Keratinocyte (primary cell): ENCODE measurements around the gene CBFA2T3. TPM values are rescaled to one million over a fixed set of nuclear protein-coding genes. Genes with fewer than 3 reads are reported as not detected.

Experiments
- DNase-seq: peaks from one replicate; pipeline ENCODE4 v3.0.0-alpha.2; 2011; ENCODE audit warnings: low read depth, missing footprints, low spot score
- FAIRE-seq: peaks from 2 replicates; lab custom pipeline; 2011; peaks lifted over from hg19 to GRCh38; lab: Jason Lieb, UNC
- H2AFZ ChIP-seq: 2 replicates; pipeline ENCODE4 v1.6.0; 2012; ENCODE audit warnings: low read length, control low read depth, inconsistent platforms; ENCODE audit not compliant: control insufficient read depth
- H3K27ac ChIP-seq: 2 replicates; pipeline ENCODE4 v1.5.1; 2011; ENCODE audit warnings: low read length; ENCODE audit not compliant: control insufficient read depth, insufficient read depth
- H3K27me3 ChIP-seq: 3 replicates; pipeline ENCODE4 v1.6.0; 2011; ENCODE audit warnings: low read length; ENCODE audit not compliant: control insufficient read depth, insufficient read depth; ENCODE audit errors: extremely low read depth
- H3K36me3 ChIP-seq, 2 experiments: 2 replicates in 1 of 2; 3 replicates in 1 of 2; pipeline ENCODE4 v1.5.1; 2011; ENCODE audit warnings: low read length in 2 of 2, mild to moderate bottlenecking in 1 of 2; ENCODE audit not compliant: control insufficient read depth in 2 of 2, insufficient read depth in 2 of 2; ENCODE audit errors: extremely low read depth in 1 of 2
- H3K4me1 ChIP-seq: 3 replicates; pipeline ENCODE4 v1.5.1; 2011; ENCODE audit warnings: low read length; ENCODE audit not compliant: control insufficient read depth, insufficient read depth; ENCODE audit errors: extremely low read depth
- H3K4me2 ChIP-seq: 3 replicates; pipeline ENCODE4 v1.6.0; 2011; ENCODE audit warnings: low read depth, low read length; ENCODE audit not compliant: control insufficient read depth, insufficient read depth; ENCODE audit errors: extremely low read depth
- H3K4me3 ChIP-seq, 3 experiments: fragments of 200-600 bp in 1 of 3; sonication (generic) in 1 of 3; 2 replicates in 2 of 3; 3 replicates in 1 of 3; pipeline ENCODE4 v1.5.1; 2011 to 2016; ENCODE audit warnings: low read length in 3 of 3, mild to moderate bottlenecking in 3 of 3, control low read depth in 2 of 3, inconsistent platforms in 1 of 3, low read depth in 1 of 3, mixed read lengths in 1 of 3, mixed run types in 1 of 3, moderate library complexity in 1 of 3; ENCODE audit not compliant: control insufficient read depth in 2 of 3, insufficient read depth in 2 of 3; ENCODE audit errors: extremely low read depth in 1 of 3
- H3K79me2 ChIP-seq: 2 replicates; pipeline ENCODE4 v1.6.0; 2012; ENCODE audit warnings: low read length; ENCODE audit not compliant: control insufficient read depth, insufficient read depth
- H3K9ac ChIP-seq: 3 replicates; pipeline ENCODE4 v1.6.0; 2011; ENCODE audit warnings: low read length; ENCODE audit not compliant: control insufficient read depth, insufficient read depth; ENCODE audit errors: extremely low read depth
- H3K9me1 ChIP-seq: 3 replicates; pipeline ENCODE4 v1.6.0; 2011; ENCODE audit warnings: low read length; ENCODE audit not compliant: control insufficient read depth, insufficient read depth; ENCODE audit errors: extremely low read depth
- H3K9me3 ChIP-seq: 2 replicates; pipeline ENCODE4 v1.5.1; 2012; ENCODE audit warnings: low read depth, low read length; ENCODE audit not compliant: control insufficient read depth
- H4K20me1 ChIP-seq: 3 replicates; pipeline ENCODE4 v1.6.0; 2011; ENCODE audit warnings: low read length; ENCODE audit not compliant: control insufficient read depth, insufficient read depth; ENCODE audit errors: extremely low read depth
- EZH2 ChIP-seq: IDR thresholded peaks from one replicate; pipeline ENCODE4 v1.6.1; 2012; ENCODE audit warnings: inconsistent platforms, mild to moderate bottlenecking, low read length, moderate library complexity
- dilution Hi-C: fragments of 300-500 bp; cut with MboI; formaldehyde crosslinking; loops from one replicate; pipeline ENCODE4 v1.7.0; 2020; ENCODE audit warnings: low sequenced_read_pairs; ENCODE audit not compliant: extremely low pct_ligation_motif_present
- polyA plus RNA-seq, 5 experiments: library from polyadenylated mRNA; depleted of rRNA in 3 of 5; stranded (reverse) in 3 of 5; stranded (forward) in 1 of 5; unstranded in 1 of 5; fragments of >200 nt; gene quantifications; 1 replicate in 1 of 5; 2 replicates in 3 of 5; 3 replicates in 1 of 5; pipeline versions ENCODE4 v1.2.1 to v1.2.3, GENCODE V29; 2011 to 2012; ENCODE audit warnings: missing spikeins in 2 of 5, low read depth in 1 of 5, low replicate concordance in 1 of 5
- TF ChIP-seq, protein P1 (sequence below), 3 experiments: IDR thresholded peaks in 1 of 3; conservative IDR thresholded peaks in 1 of 3; optimal IDR thresholded peaks in 1 of 3; 2 replicates in 2 of 3; 3 replicates in 1 of 3; pipeline versions ENCODE3 to v1.5.1; 2011; ENCODE audit warnings: low read length in 3 of 3, mild to moderate bottlenecking in 3 of 3, moderate library complexity in 2 of 3, control low read depth in 1 of 3, inconsistent platforms in 1 of 3; ENCODE audit not compliant: insufficient read depth in 2 of 3; ENCODE audit errors: extremely low read depth in 1 of 3

The CBFA2T3 gene
- polyA plus RNA-seq, 1 donor (not counting 4 experiments of a cell fraction or from before 2014, with no cell fraction given): 0.08 TPM

GRCh38 chr16:88883946-88884345, 93.1 kb downstream of the CBFA2T3 start:
- Histone ChIP-seq H3K27ac (no peak overlapping the region), H3K9me1 (no peaks in the 10 kb centered on the region), H3K9me3 (no peaks in the 10 kb centered on the region), H3K9ac (no peak overlapping the region), H3K4me1 (peaks cover 30% of the 10 kb centered on the region), H3K79me2 (no peaks in the 10 kb centered on the region), H3K27me3 (peaks cover 42% of the 10 kb centered on the region), H3K4me3 (no peak overlapping the region), H3K4me2 (no peak overlapping the region), H4K20me1 (no peaks in the 10 kb centered on the region), H3K36me3 (no peaks in the 10 kb centered on the region), H2AFZ (no peak overlapping the region)
- FAIRE-seq (no peak), DNase-seq (no peak)
- dilution Hi-C loops: no loop called here
- TF ChIP-seq EZH2: no peak
- TF ChIP-seq, protein P1, sequence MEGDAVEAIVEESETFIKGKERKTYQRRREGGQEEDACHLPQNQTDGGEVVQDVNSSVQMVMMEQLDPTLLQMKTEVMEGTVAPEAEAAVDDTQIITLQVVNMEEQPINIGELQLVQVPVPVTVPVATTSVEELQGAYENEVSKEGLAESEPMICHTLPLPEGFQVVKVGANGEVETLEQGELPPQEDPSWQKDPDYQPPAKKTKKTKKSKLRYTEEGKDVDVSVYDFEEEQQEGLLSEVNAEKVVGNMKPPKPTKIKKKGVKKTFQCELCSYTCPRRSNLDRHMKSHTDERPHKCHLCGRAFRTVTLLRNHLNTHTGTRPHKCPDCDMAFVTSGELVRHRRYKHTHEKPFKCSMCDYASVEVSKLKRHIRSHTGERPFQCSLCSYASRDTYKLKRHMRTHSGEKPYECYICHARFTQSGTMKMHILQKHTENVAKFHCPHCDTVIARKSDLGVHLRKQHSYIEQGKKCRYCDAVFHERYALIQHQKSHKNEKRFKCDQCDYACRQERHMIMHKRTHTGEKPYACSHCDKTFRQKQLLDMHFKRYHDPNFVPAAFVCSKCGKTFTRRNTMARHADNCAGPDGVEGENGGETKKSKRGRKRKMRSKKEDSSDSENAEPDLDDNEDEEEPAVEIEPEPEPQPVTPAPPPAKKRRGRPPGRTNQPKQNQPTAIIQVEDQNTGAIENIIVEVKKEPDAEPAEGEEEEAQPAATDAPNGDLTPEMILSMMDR (optimal IDR thresholded peaks at IDR 0.05 in 1 of 3, IDR thresholded peaks at IDR 0.05 in 1 of 3, conservative IDR thresholded peaks at IDR 0.05 in 1 of 3; ENCODE audit: extremely low read depth in 1 of 3, insufficient read depth in 2 of 3, low read length in 3 of 3): no peak

DNA sequence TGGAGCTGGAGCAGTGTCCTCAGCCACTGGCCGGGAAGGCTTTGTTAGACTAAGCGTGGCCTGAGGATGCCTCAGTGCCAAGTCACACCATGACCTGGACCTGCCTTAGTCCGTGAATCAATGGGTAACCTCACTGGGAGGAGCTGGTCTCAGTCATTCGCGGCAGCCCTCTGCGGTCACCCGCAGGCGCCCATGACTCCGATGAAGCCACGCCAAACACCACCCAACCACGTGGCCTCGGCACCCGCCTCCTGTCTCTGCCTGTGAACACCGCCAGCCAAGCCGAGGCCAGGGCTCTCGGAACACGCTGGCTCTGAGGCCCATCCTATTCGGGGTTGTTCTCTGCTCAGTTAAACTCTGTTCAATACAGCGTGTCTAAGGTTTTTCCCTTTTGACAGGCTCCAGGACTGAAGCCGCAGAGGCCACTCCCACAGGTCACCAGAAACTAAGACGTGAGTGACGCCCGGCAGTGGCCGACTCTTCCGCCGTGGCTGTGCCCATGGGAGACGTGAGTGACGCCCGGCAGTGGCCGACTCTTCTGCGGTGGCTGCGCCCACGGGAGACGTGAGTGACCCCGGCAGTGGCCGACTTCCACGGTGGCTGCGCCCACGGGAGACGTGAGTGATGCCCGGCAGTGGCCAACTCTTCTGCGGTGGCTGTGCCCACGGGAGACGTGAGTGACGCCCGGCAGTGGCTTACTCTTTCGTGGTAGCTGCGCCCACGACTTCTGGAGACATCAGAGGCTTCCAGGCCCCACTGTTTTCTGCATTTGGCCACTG, 93.7 kb downstream of the CBFA2T3 start:
- Histone ChIP-seq H3K79me2 (no peaks in the 10 kb centered on the region), H3K4me3 (no peak overlapping the region), H3K9ac (no peak overlapping the region), H3K27ac (no peak overlapping the region), H3K4me1 (peaks cover 30% of the 10 kb centered on the region), H3K4me2 (no peak overlapping the region), H3K27me3 (peaks cover 42% of the 10 kb centered on the region), H2AFZ (no peak overlapping the region), H3K9me3 (no peaks in the 10 kb centered on the region), H3K36me3 (no peaks in the 10 kb centered on the region), H4K20me1 (no peaks in the 10 kb centered on the region), H3K9me1 (no peaks in the 10 kb centered on the region)
- TF ChIP-seq, protein P1 (optimal IDR thresholded peaks at IDR 0.05 in 1 of 3, IDR thresholded peaks at IDR 0.05 in 1 of 3, conservative IDR thresholded peaks at IDR 0.05 in 1 of 3; ENCODE audit: extremely low read depth in 1 of 3, insufficient read depth in 2 of 3, low read length in 3 of 3): no peak
- TF ChIP-seq EZH2: no peak
- DNase-seq (peak; percentile 56), FAIRE-seq (peak; percentile 29)
- dilution Hi-C loops: no loop called here
